ENCODE data around the gene PRR27.
A peak's percentile ranks its signal among the peaks of the same experiment; 100 is the strongest.

Gene PRR27

DNA sequence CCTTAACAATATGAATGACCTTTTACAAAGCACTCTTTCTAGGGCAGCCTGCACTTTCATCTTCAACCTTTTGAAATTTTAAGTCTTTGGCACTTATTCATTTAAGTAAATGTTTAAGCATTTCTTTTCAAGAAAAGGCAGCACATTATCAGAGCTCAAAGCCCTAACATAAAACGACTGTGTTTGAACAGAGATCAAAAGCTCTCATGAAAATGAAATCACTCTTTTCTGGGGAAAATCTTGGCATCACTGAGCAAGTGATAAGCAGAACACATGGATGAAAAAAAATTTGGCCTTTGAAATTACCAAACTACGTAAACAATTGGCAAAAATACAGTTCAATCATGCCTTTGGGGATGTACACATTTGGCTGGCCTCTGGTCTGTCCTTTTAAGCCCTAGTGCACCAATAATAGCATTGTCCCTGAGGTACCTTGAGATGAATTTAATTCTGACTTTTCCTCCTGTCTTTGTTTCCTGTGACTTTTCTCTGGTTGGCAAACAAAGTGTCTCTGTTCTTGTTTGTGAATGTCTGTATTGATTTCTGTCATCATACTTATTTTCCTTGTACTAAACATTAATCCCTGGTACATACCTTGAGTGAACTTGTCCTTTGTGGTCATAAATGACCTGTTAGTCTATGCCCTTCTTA is 28.6 kb downstream of the PRR27 start:
- no peaks in the 10 kb centered on the region for H4K20me1 ChIP-seq (ENCODE audit: insufficient read depth, low read length)
- no peaks in the 10 kb centered on the region for H3K9me3 ChIP-seq (ENCODE audit: insufficient read depth, low read length, severe bottlenecking)
- TF ChIP-seq CTCF (IDR thresholded peaks at IDR 0.05; ENCODE audit: borderline replicate concordance, extremely low read depth, low read length, poor library complexity, severe bottlenecking) = no peak
- no peak for TF ChIP-seq EZH2 (IDR thresholded peaks at IDR 0.05; ENCODE audit: borderline replicate concordance, low read depth, low read length, severe bottlenecking)
- no peak overlapping the region for H2AFZ ChIP-seq (ENCODE audit: low read depth, low read length)
- H3K4me2 ChIP-seq (ENCODE audit: insufficient read depth, low read length) = no peak overlapping the region
- no peaks in the 10 kb centered on the region for H3K79me2 ChIP-seq (ENCODE audit: insufficient read depth, low read length)
- no peak for ATAC-seq (ENCODE audit: insufficient read depth, low read depth)
- H3K4me3 ChIP-seq (ENCODE audit: low read depth in 1 of 2, low read length in 2 of 2) = no peak overlapping the region
- no peaks in the 10 kb centered on the region for H3K27me3 ChIP-seq (ENCODE audit: insufficient read depth, low read length, poor library complexity)
- no peak overlapping the region for H3K27ac ChIP-seq (ENCODE audit: low read length)
- H3K4me1 ChIP-seq (ENCODE audit: insufficient read depth, low read length) = no peaks in the 10 kb centered on the region
- no peak overlapping the region for H3K9ac ChIP-seq (ENCODE audit: low read depth, low read length)
- H3K36me3 ChIP-seq (ENCODE audit: insufficient read depth, low read length) = no peaks in the 10 kb centered on the region
- DNase-seq = no peak

GRCh38 chr4:70183168-70183939 is 29.3 kb downstream of the PRR27 start:
- Histone ChIP-seq H3K27me3 (ENCODE audit: insufficient read depth, low read length, poor library complexity) (no peaks in the 10 kb centered on the region), H2AFZ (ENCODE audit: low read depth, low read length) (no peak overlapping the region), H3K4me2 (ENCODE audit: insufficient read depth, low read length) (no peak overlapping the region), H3K4me1 (ENCODE audit: insufficient read depth, low read length) (no peaks in the 10 kb centered on the region), H4K20me1 (ENCODE audit: insufficient read depth, low read length) (no peaks in the 10 kb centered on the region), H3K79me2 (ENCODE audit: insufficient read depth, low read length) (no peaks in the 10 kb centered on the region), H3K4me3 (ENCODE audit: low read depth in 1 of 2, low read length in 2 of 2) (no peak overlapping the region), H3K27ac (ENCODE audit: low read length) (no peak overlapping the region), H3K9me3 (ENCODE audit: insufficient read depth, low read length, severe bottlenecking) (no peaks in the 10 kb centered on the region), H3K36me3 (ENCODE audit: insufficient read depth, low read length) (no peaks in the 10 kb centered on the region), H3K9ac (ENCODE audit: low read depth, low read length) (no peak overlapping the region)
- ATAC-seq (ENCODE audit: insufficient read depth, low read depth) (peak; percentile 73), DNase-seq (peak; percentile 25)
- TF ChIP-seq CTCF (IDR thresholded peaks at IDR 0.05; ENCODE audit: borderline replicate concordance, extremely low read depth, low read length, poor library complexity, severe bottlenecking) (peak; percentile 77), EZH2 (IDR thresholded peaks at IDR 0.05; ENCODE audit: borderline replicate concordance, low read depth, low read length, severe bottlenecking) (no peak)

- Histone ChIP-seq H3K36me3 (ENCODE audit: insufficient read depth, low read length) (no peaks in the 10 kb centered on the region), H3K9ac (ENCODE audit: low read depth, low read length) (no peak overlapping the region), H3K4me2 (ENCODE audit: insufficient read depth, low read length) (no peak overlapping the region), H3K4me3 (ENCODE audit: low read depth in 1 of 2, low read length in 2 of 2) (no peak overlapping the region), H4K20me1 (ENCODE audit: insufficient read depth, low read length) (no peaks in the 10 kb centered on the region), H3K27me3 (ENCODE audit: insufficient read depth, low read length, poor library complexity) (no peaks in the 10 kb centered on the region), H3K4me1 (ENCODE audit: insufficient read depth, low read length) (no peaks in the 10 kb centered on the region), H3K79me2 (ENCODE audit: insufficient read depth, low read length) (no peaks in the 10 kb centered on the region), H2AFZ (ENCODE audit: low read depth, low read length) (no peak overlapping the region), H3K27ac (ENCODE audit: low read length) (no peak overlapping the region), H3K9me3 (ENCODE audit: insufficient read depth, low read length, severe bottlenecking) (no peaks in the 10 kb centered on the region)
- no peak for ATAC-seq (ENCODE audit: insufficient read depth, low read depth)
- no peak for TF ChIP-seq EZH2 (IDR thresholded peaks at IDR 0.05; ENCODE audit: borderline replicate concordance, low read depth, low read length, severe bottlenecking)
- no peak for TF ChIP-seq CTCF (IDR thresholded peaks at IDR 0.05; ENCODE audit: borderline replicate concordance, extremely low read depth, low read length, poor library complexity, severe bottlenecking)
- no peak for DNase-seq
Measured at GRCh38 chr4:70183940-70184246, 29.9 kb downstream of the PRR27 start.
